ENCODE measurements around the gene GOSR1. TPM values are rescaled to one million over a fixed set of nuclear protein-coding genes. Genes with fewer than 3 reads are reported as not detected.
"Not testable (repeated sequence)": the region's sequence is repeated elsewhere in the genome, so short reads cannot be mapped to it uniquely, and the experiment has no call there.

GOSR1 gene
- total RNA-seq, 1 experiment from 2014 or later = 86.5 TPM

DNA sequence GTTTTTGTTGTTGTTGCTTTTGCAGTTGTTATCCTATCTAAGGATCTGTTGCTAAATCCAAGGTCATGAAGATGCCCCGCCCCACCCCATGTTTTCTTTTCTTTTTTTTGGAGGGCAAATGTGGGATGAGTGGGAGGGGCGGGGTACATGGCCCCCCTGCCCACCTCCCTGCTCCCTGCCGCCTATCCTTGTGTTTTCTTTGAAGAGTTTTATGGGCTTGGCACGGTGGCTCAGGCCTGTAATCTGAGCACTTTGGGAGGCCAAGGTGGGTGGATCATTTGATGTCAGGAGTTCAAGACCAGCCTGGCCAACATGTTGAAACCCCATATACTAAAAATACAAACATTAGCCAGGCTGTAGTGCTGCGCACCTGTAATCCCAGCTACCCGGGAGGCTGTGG lies 18.8 kb upstream of the GOSR1 start:
- no peaks in the 10 kb centered on the region for H3K9me3 ChIP-seq
- Mint-ChIP-seq H3K9me3 (ENCODE audit: unreplicated experiment) (peaks cover 20% of the 10 kb centered on the region), H3K27ac (ENCODE audit: unreplicated experiment) (no peak overlapping the region), H3K27me3 (ENCODE audit: insufficient read depth, unreplicated experiment) (no peaks in the 10 kb centered on the region), H3K36me3 (ENCODE audit: insufficient read depth, unreplicated experiment) (peaks cover 88% of the 10 kb centered on the region), H3K4me3 (ENCODE audit: unreplicated experiment) (no peak overlapping the region), H3K4me1 (ENCODE audit: low read depth, unreplicated experiment) (no peaks in the 10 kb centered on the region)
- H3K27me3 ChIP-seq (replicated peaks; ENCODE audit: control insufficient read depth, insufficient read depth, low read length) = no peaks in the 10 kb centered on the region
- ChIA-PET POLR2A (no interaction called here), CTCF (no interaction called here)
- BruUV-seq (replicated peaks) = no TSS peak
- TF ChIP-seq, protein P1, sequence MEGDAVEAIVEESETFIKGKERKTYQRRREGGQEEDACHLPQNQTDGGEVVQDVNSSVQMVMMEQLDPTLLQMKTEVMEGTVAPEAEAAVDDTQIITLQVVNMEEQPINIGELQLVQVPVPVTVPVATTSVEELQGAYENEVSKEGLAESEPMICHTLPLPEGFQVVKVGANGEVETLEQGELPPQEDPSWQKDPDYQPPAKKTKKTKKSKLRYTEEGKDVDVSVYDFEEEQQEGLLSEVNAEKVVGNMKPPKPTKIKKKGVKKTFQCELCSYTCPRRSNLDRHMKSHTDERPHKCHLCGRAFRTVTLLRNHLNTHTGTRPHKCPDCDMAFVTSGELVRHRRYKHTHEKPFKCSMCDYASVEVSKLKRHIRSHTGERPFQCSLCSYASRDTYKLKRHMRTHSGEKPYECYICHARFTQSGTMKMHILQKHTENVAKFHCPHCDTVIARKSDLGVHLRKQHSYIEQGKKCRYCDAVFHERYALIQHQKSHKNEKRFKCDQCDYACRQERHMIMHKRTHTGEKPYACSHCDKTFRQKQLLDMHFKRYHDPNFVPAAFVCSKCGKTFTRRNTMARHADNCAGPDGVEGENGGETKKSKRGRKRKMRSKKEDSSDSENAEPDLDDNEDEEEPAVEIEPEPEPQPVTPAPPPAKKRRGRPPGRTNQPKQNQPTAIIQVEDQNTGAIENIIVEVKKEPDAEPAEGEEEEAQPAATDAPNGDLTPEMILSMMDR (IDR thresholded peaks at IDR 0.05; ENCODE audit: insufficient read depth in 1 of 2, low read depth in 1 of 2, low read length in 1 of 2, severe bottlenecking in 1 of 2, unreplicated experiment in 1 of 2) = no peak
- H3K36me3 ChIP-seq (ENCODE audit: control insufficient read depth, insufficient read depth, low read length) = peaks cover 3% of the 10 kb centered on the region
- no peaks in the 10 kb centered on the region for H3K4me1 ChIP-seq
- intact Hi-C loops (cut with micrococcal nuclease; ENCODE audit: unreplicated experiment) = no loop called here
- no peak for DNase-seq
- H3K4me3 ChIP-seq (ENCODE audit: low read depth, low read length) = no peak overlapping the region

DNA sequence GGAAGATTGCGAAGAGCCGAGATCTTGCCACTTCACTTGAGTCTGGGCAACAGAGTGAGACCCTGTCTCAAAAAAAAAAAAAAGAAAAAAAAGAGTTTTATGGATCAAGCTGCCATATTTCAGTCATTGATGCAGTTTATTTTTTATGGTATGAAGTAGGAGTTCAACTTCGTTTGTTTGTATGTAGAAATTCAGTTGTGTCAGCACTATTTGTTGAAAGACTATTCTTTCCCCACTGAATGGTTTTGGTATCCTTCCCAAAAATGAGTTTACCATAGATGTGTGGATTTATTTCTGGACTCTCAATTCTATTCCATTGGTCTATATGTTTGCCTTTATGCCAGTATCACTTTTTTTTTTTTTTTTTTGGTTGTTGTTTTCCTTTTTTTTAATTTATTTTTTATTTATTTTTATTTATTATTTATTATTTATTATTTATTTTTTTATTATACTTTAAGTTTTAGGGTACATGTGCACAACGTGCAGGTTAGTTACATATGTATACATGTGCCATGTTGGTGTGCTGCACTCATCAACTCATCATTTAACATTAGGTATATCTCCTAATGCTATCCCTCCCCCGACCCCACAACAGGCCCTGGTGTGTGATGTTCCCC lies 18.3 kb upstream of the GOSR1 start:
- POLR2A ChIA-PET; H3K27me3 Mint-ChIP-seq (ENCODE audit: insufficient read depth, unreplicated experiment); H3K4me3 Mint-ChIP-seq (ENCODE audit: unreplicated experiment); CTCF ChIA-PET; BruUV-seq (replicated peaks); H3K4me1 Mint-ChIP-seq (ENCODE audit: low read depth, unreplicated experiment); DNase-seq; H3K9me3 ChIP-seq; H3K27ac Mint-ChIP-seq (ENCODE audit: unreplicated experiment); H3K4me1 ChIP-seq; H3K27me3 ChIP-seq (replicated peaks; ENCODE audit: control insufficient read depth, insufficient read depth, low read length); H3K36me3 ChIP-seq (ENCODE audit: control insufficient read depth, insufficient read depth, low read length); intact Hi-C loops (cut with micrococcal nuclease; ENCODE audit: unreplicated experiment); H3K4me3 ChIP-seq (ENCODE audit: low read depth, low read length): not testable (repeated sequence)
- H3K9me3 Mint-ChIP-seq (ENCODE audit: unreplicated experiment) = peaks cover 20% of the 10 kb centered on the region
- peaks cover 87% of the 10 kb centered on the region for H3K36me3 Mint-ChIP-seq (ENCODE audit: insufficient read depth, unreplicated experiment)

DNA sequence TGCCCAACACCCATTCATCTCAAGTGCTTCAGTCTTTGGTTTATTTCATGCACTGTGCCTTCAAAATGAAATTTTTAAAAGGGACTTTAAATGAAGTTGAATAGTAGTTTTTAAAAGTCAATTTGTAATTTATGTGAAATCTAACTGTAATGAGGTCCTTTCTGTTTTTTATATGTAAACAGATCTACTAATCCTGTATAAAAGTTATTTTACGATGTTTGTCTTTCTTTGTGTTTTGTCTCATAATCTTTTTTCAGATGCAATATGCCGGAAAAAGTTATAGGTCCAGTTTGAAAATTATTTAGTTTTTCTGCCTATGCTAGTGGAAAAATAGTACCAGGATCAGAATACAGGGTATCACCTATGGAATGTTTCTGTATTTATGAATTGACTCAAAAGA lies 8.7 kb upstream of the GOSR1 start:
- POLR2A ChIA-PET = no interaction called here
- Histone ChIP-seq H3K27me3 (replicated peaks; ENCODE audit: control insufficient read depth, insufficient read depth, low read length) (no peaks in the 10 kb centered on the region), H3K4me3 (ENCODE audit: low read depth, low read length) (no peak overlapping the region), H3K9me3 (no peaks in the 10 kb centered on the region), H3K36me3 (ENCODE audit: control insufficient read depth, insufficient read depth, low read length) (no peaks in the 10 kb centered on the region), H3K4me1 (no peaks in the 10 kb centered on the region)
- no peak for DNase-seq
- H3K9me3 Mint-ChIP-seq (ENCODE audit: unreplicated experiment) = no peaks in the 10 kb centered on the region
- H3K27me3 Mint-ChIP-seq (ENCODE audit: insufficient read depth, unreplicated experiment) = no peaks in the 10 kb centered on the region
- CTCF ChIA-PET = no interaction called here
- no TSS peak for BruUV-seq (replicated peaks)
- no peak overlapping the region for H3K27ac Mint-ChIP-seq (ENCODE audit: unreplicated experiment)
- intact Hi-C loops (cut with micrococcal nuclease; ENCODE audit: unreplicated experiment) = no loop called here
- H3K36me3 Mint-ChIP-seq (ENCODE audit: insufficient read depth, unreplicated experiment) = peaks cover 18% of the 10 kb centered on the region
- H3K4me3 Mint-ChIP-seq (ENCODE audit: unreplicated experiment) = no peak overlapping the region
- TF ChIP-seq, protein P1 (IDR thresholded peaks at IDR 0.05; ENCODE audit: insufficient read depth in 1 of 2, low read depth in 1 of 2, low read length in 1 of 2, severe bottlenecking in 1 of 2, unreplicated experiment in 1 of 2) = no peak
- H3K4me1 Mint-ChIP-seq (ENCODE audit: low read depth, unreplicated experiment) = no peaks in the 10 kb centered on the region
